Prostate gland (tissue), 2 donors: ENCODE data around the gene EHBP1.

Source experiments
- CTCF ChIP-seq, 4 experiments: fragments of 200-600 bp in 2 of 4; fragments of 450-650 bp in 2 of 4; sonication (generic) in 2 of 4; IDR thresholded peaks; 1 replicate in 3 of 4; 2 replicates in 1 of 4; pipeline ENCODE4 v1.5.1; 2016 to 2019; ENCODE audit warnings: antibody characterized with exemption in 4 of 4, mild to moderate bottlenecking in 2 of 4, moderate library complexity in 2 of 4
- POLR2A ChIP-seq: fragments of 450-650 bp; IDR thresholded peaks from one replicate; pipeline ENCODE4 v1.6.1; 2016; ENCODE audit warnings: antibody characterized with exemption, mild to moderate bottlenecking
- POLR2AphosphoS5 ChIP-seq: sonication (generic); formaldehyde crosslinking; IDR thresholded peaks from one replicate; pipeline ENCODE4 v1.6.1; 2017; ENCODE audit warnings: antibody characterized with exemption

- TF ChIP-seq CTCF (IDR thresholded peaks at IDR 0.05) (no peak), POLR2A (no peak), POLR2AphosphoS5 (no peak)
These were observed 35.6 kb downstream of the EHBP1 start for GRCh38 chr2:62741127-62741526.
